Lung (tissue), 12 donors: Measurements from ENCODE around the gene DIRAS1. TPM values are rescaled to one million over a fixed set of nuclear protein-coding genes. Genes with fewer than 3 reads are reported as not detected.

Experiments
- ATAC-seq: fragments of 200-7000 bp; cut with Tn5 transposase; one replicate; pipeline ENCODE4 v1.9.1; 2020; ENCODE audit warnings: moderate number of reproducible peaks; ENCODE audit not compliant: insufficient read depth, low FRiP score
- DNase-seq, 3 donors: peaks; one replicate each; pipeline ENCODE4 v3.0.0-alpha.2; 2013 to 2017
- H3K27ac ChIP-seq, 2 donors: one replicate each; pipeline ENCODE4 v1.5.1; 2013; ENCODE audit warnings: mild to moderate bottlenecking in 2 of 2, moderate library complexity in 2 of 2, control low read depth in 1 of 2, inconsistent platforms in 1 of 2, low read depth in 1 of 2, low read length in 1 of 2
- H3K27me3 ChIP-seq, 3 donors: one replicate each; pipeline ENCODE4 v1.5.1; 2013; ENCODE audit warnings: low read length in 2 of 3; ENCODE audit not compliant: control insufficient read depth in 3 of 3, insufficient read depth in 3 of 3
- H3K36me3 ChIP-seq, 4 donors: one replicate each; pipeline ENCODE4 v1.5.1; 2013; ENCODE audit warnings: low read length in 4 of 4, mild to moderate bottlenecking in 1 of 4, moderate library complexity in 1 of 4; ENCODE audit not compliant: control insufficient read depth in 4 of 4, insufficient read depth in 4 of 4
- H3K4me1 ChIP-seq, 5 donors: one replicate each; pipeline ENCODE4 v1.5.1; 2013; ENCODE audit warnings: low read length in 5 of 5, mild to moderate bottlenecking in 2 of 5, moderate library complexity in 1 of 5; ENCODE audit not compliant: control insufficient read depth in 5 of 5, insufficient read depth in 5 of 5
- H3K4me3 ChIP-seq: one replicate; pipeline ENCODE4 v1.5.1; 2013; ENCODE audit warnings: mild to moderate bottlenecking, control low read depth, moderate library complexity
- H3K9ac ChIP-seq, 2 donors: one replicate each; pipeline ENCODE4 v1.5.1; 2013; ENCODE audit warnings: low read length in 2 of 2, control low read depth in 1 of 2; ENCODE audit not compliant: insufficient read depth in 1 of 2
- H3K9me3 ChIP-seq, 4 donors: one replicate each; pipeline ENCODE4 v1.5.1; 2013; ENCODE audit warnings: low read length in 3 of 4, mild to moderate bottlenecking in 1 of 4, moderate library complexity in 1 of 4; ENCODE audit not compliant: control insufficient read depth in 4 of 4, insufficient read depth in 3 of 4
- WGBS, 2 donors: extraction: QIAGEN DNeasy Blood & Tissue Kit; methylation state at CpG; one replicate each; pipeline ENCODE4 v1.1.7; 2013; 5-methylcytosine and 5-hydroxymethylcytosine counted together
- polyA plus RNA-seq, 2 donors: library from polyadenylated mRNA; stranded (reverse); fragments of 200-250 nt; gene quantifications; one replicate each; pipeline ENCODE4 v1.2.1, GENCODE V29; 2013
- total RNA-seq, 2 donors: library from RNA; depleted of rRNA in 1 of 2; stranded (reverse); fragments of >200 nt in 1 of 2; gene quantifications; one replicate each; pipeline ENCODE4 v1.2.1, GENCODE V29; 2014 to 2021
- TF ChIP-seq, protein P1 (sequence below): IDR thresholded peaks from 2 replicates; pipeline ENCODE4 v1.5.1; 2012; ENCODE audit warnings: mild to moderate bottlenecking; ENCODE audit errors: control extremely low read depth, extremely low read depth
- donor health status: control.
- donor health status: control.
- donor health status: Bipolar disorder and iron deficiency.
- donor health status: healthy.
- donor health status: DM: yes; HTN: yes; CAD: no.

Gene DIRAS1
- total and polyA plus RNA-seq, 4 donors = 0.37 to 1.2 (median 0.58) TPM

DNA sequence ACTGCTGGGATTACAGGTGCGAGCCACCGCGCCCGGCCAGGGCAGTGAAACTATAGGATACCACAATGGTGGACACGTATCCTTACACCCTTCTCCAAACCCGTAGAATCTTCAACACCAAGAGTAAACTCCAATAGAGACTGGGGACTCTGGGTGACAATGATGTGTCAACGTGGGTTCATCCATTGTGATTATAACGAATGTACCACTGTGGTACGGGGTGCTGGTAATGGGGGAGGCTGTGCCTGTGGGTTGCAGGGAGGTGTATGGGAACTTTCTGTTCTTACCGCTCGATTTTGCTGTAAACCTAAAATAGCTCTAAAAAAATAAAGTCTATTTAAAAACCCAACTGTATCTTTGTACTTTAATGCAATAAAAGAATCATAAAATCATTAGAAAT, 30.3 kb downstream of the DIRAS1 start:
- TF ChIP-seq, protein P1, sequence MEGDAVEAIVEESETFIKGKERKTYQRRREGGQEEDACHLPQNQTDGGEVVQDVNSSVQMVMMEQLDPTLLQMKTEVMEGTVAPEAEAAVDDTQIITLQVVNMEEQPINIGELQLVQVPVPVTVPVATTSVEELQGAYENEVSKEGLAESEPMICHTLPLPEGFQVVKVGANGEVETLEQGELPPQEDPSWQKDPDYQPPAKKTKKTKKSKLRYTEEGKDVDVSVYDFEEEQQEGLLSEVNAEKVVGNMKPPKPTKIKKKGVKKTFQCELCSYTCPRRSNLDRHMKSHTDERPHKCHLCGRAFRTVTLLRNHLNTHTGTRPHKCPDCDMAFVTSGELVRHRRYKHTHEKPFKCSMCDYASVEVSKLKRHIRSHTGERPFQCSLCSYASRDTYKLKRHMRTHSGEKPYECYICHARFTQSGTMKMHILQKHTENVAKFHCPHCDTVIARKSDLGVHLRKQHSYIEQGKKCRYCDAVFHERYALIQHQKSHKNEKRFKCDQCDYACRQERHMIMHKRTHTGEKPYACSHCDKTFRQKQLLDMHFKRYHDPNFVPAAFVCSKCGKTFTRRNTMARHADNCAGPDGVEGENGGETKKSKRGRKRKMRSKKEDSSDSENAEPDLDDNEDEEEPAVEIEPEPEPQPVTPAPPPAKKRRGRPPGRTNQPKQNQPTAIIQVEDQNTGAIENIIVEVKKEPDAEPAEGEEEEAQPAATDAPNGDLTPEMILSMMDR = no peak
- no peaks in the 10 kb centered on the region for H3K9me3 ChIP-seq
- H3K27me3 ChIP-seq = no peaks in the 10 kb centered on the region
- DNase-seq = no peak
- no peak overlapping the region for H3K4me3 ChIP-seq
- no peaks in the 10 kb centered on the region for H3K36me3 ChIP-seq
- H3K4me1 ChIP-seq = peaks cover 0 to 14% (median 0%) of the 10 kb centered on the region in 5 donors
- 92 to 96% methylated on average over 11 of the region's 11 CpGs for WGBS, 2 donors
- no peak overlapping the region for H3K27ac ChIP-seq
- H3K9ac ChIP-seq = no peak overlapping the region
- ATAC-seq = no peak

DNA sequence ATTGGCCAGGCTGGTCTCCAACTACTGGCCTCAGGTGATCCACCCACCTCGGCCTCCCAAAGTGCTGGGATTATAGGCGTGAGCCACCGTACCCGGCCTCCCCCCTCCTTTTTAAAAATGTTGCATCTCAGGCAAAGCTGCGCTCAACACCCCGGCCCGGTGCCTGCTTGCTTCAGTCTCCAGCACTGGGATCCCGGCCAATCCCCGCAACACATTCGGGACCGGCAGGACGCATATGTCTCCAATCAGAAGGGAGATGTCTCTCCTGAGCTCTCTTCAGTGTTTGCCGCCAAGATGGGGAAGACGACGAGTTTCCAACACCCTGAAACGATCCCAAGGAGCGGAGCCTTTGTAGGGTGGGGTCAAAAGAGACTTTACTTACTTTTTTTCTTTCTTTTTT, 34.8 kb downstream of the DIRAS1 start:
- ATAC-seq (no peak), DNase-seq (no peak)
- H3K27me3 ChIP-seq = no peaks in the 10 kb centered on the region
- H3K4me1 ChIP-seq = no peaks in the 10 kb centered on the region
- no peaks in the 10 kb centered on the region for H3K36me3 ChIP-seq
- no peak overlapping the region for H3K4me3 ChIP-seq
- TF ChIP-seq, protein P1 = no peak
- H3K9me3 ChIP-seq = no peaks in the 10 kb centered on the region
- H3K27ac ChIP-seq = no peak overlapping the region
- no peak overlapping the region for H3K9ac ChIP-seq
- WGBS, 2 donors = 84 to 86% methylated on average over 17 of the region's 17 CpGs

DNA sequence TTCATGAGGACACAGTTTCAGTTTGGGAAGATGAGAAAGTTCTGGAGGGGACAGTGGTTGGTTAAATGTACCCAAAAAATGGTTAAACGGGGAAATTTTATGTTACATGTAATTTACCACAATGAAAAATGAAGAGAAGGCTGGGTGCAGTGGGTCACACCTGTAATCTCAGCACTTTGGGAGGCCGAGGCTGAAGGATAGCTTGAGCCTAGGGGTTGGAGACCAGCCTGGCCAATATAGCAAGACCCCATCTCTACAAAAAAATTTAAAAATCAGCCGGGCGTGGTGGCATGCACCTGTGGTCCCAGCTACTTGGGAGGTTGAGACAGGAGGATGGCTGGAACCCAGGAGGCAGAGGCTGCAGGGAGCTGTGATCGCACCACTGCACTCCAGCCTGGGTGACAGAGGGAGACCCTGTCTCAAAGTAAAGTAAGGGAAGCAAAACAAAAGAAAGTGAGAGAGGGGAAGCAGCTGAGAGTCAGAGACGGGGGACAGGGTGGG, 35.9 kb downstream of the DIRAS1 start:
- no peaks in the 10 kb centered on the region for H3K27me3 ChIP-seq
- 92 to 93% methylated on average over 6 of the region's 6 CpGs for WGBS, 2 donors
- peak overlapping the region; percentile 8 for H3K4me3 ChIP-seq
- TF ChIP-seq, protein P1 = no peak
- H3K27ac ChIP-seq = peak overlapping the region in 1 of 2 donors; percentile 57
- DNase-seq (no peak), ATAC-seq (no peak)
- no peaks in the 10 kb centered on the region for H3K36me3 ChIP-seq
- H3K9me3 ChIP-seq = no peaks in the 10 kb centered on the region
- H3K9ac ChIP-seq = no peak overlapping the region
- H3K4me1 ChIP-seq = no peaks in the 10 kb centered on the region

DNA sequence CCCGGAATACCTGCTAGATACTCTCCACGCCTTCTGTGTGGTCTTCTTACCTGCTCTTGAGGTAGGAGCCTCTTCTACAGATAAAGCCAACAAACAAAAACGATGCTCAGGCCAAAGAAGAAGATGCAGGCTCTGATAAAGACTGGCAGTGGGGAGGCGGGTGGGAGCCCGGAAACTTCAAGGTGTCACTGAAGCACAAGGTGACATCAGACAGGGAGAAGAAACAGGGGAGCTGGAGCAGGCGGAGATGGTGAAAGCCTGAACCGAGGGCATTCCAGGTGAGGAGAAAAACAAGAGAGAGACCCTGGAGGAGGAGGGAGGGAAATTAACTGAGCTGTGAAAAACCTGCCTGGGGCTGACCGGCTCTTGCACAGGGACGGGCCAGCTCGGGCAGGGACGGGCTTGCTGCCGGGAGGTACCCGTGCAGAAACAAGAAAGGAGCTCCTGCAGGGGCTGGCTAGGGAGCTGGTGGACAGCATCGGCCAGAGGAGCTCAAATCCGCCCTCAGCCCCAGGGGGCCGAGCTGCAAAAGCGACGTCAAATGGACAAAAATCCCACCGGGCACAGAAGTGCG, 37.7 kb downstream of the DIRAS1 start:
- no peak overlapping the region for H3K27ac ChIP-seq
- peaks cover 0 to 1% (median 0%) of the 10 kb centered on the region in 5 donors for H3K4me1 ChIP-seq
- H3K27me3 ChIP-seq = no peaks in the 10 kb centered on the region
- WGBS, 2 donors = 87 to 92% methylated on average over 20 of the region's 20 CpGs
- H3K9me3 ChIP-seq = no peaks in the 10 kb centered on the region
- no peak overlapping the region for H3K9ac ChIP-seq
- no peak for ATAC-seq
- no peak for DNase-seq
- TF ChIP-seq, protein P1 = no peak
- H3K4me3 ChIP-seq = no peak overlapping the region
- no peaks in the 10 kb centered on the region for H3K36me3 ChIP-seq
